Measurements from ENCODE around the gene PPP1R12A.
"Not testable (repeated sequence)": the region's sequence is repeated elsewhere in the genome, so short reads cannot be mapped to it uniquely, and the experiment has no call there.

PPP1R12A gene

GRCh38 chr12:79844693-79845092 is 90.2 kb downstream of the PPP1R12A start:
- no peak for DNase-seq (ENCODE audit: extremely low read depth in 1 of 2, low read depth in 1 of 2)

GRCh38 chr12:79843978-79844377 is 90.9 kb downstream of the PPP1R12A start:
- no peak for DNase-seq (ENCODE audit: extremely low read depth in 1 of 2, low read depth in 1 of 2)

- no peak for DNase-seq (ENCODE audit: extremely low read depth in 1 of 2, low read depth in 1 of 2)
Observed at GRCh38 chr12:79842630-79843029, 92.3 kb downstream of the PPP1R12A start.

- DNase-seq (ENCODE audit: extremely low read depth in 1 of 2, low read depth in 1 of 2) = no peak
Observed at GRCh38 chr12:79841878-79842265, 93.0 kb downstream of the PPP1R12A start.

GRCh38 chr12:79841248-79841877 is 93.5 kb downstream of the PPP1R12A start:
- no peak for DNase-seq (ENCODE audit: extremely low read depth in 1 of 2, low read depth in 1 of 2)

- no peak for DNase-seq (ENCODE audit: extremely low read depth in 1 of 2, low read depth in 1 of 2)
Observed at GRCh38 chr12:79838359-79838758, 96.5 kb downstream of the PPP1R12A start.

- DNase-seq (ENCODE audit: extremely low read depth in 1 of 2, low read depth in 1 of 2) = no peak
Observed at GRCh38 chr12:79837575-79837974, 97.3 kb downstream of the PPP1R12A start.

- DNase-seq (ENCODE audit: extremely low read depth in 1 of 2, low read depth in 1 of 2) = no peak
Observed at GRCh38 chr12:79835377-79835843, 99.5 kb downstream of the PPP1R12A start.

- DNase-seq (ENCODE audit: extremely low read depth in 1 of 2, low read depth in 1 of 2) = no peak
Observed at GRCh38 chr12:79834712-79835376, 100.1 kb downstream of the PPP1R12A start.

GRCh38 chr12:79830440-79830839 is 104.5 kb downstream of the PPP1R12A start:
- no peak for DNase-seq (ENCODE audit: extremely low read depth in 1 of 2, low read depth in 1 of 2)

- DNase-seq (ENCODE audit: extremely low read depth in 1 of 2, low read depth in 1 of 2) = no peak
Observed at GRCh38 chr12:79828924-79829323, 106.0 kb downstream of the PPP1R12A start.

GRCh38 chr12:79827484-79827883 is 107.4 kb downstream of the PPP1R12A start:
- DNase-seq (ENCODE audit: extremely low read depth in 1 of 2, low read depth in 1 of 2) = no peak

- DNase-seq (ENCODE audit: extremely low read depth in 1 of 2, low read depth in 1 of 2) = no peak
Observed at GRCh38 chr12:79826267-79827128, 108.4 kb downstream of the PPP1R12A start.

GRCh38 chr12:79822475-79822874 is 112.4 kb downstream of the PPP1R12A start:
- DNase-seq (ENCODE audit: extremely low read depth in 1 of 2, low read depth in 1 of 2) = no peak

- DNase-seq (ENCODE audit: extremely low read depth in 1 of 2, low read depth in 1 of 2) = no peak
Observed at GRCh38 chr12:79818856-79819255, 116.0 kb downstream of the PPP1R12A start.

- not testable (repeated sequence) for DNase-seq (ENCODE audit: extremely low read depth in 1 of 2, low read depth in 1 of 2)
Observed at GRCh38 chr12:79784366-79785065, 150.4 kb downstream of the PPP1R12A start.

GRCh38 chr12:79782172-79782900 is 152.6 kb downstream of the PPP1R12A start:
- no peak for DNase-seq (ENCODE audit: extremely low read depth in 1 of 2, low read depth in 1 of 2)

- no peak for DNase-seq (ENCODE audit: extremely low read depth in 1 of 2, low read depth in 1 of 2)
Observed at GRCh38 chr12:79778802-79779448, 156.0 kb downstream of the PPP1R12A start.

GRCh38 chr12:79776111-79776510 is 158.8 kb downstream of the PPP1R12A start:
- no peak for DNase-seq (ENCODE audit: extremely low read depth in 1 of 2, low read depth in 1 of 2)

Data from activated CD8-positive, alpha-beta memory T cell treated with anti-CD3 and anti-CD28 coated beads for 1 hour (primary cell).